ENCODE data around the gene CUL3.
A peak's percentile ranks its signal among the peaks of the same experiment; 100 is the strongest.
"Not testable (repeated sequence)": the region's sequence is repeated elsewhere in the genome, so short reads cannot be mapped to it uniquely, and the experiment has no call there.

The CUL3 gene

DNA sequence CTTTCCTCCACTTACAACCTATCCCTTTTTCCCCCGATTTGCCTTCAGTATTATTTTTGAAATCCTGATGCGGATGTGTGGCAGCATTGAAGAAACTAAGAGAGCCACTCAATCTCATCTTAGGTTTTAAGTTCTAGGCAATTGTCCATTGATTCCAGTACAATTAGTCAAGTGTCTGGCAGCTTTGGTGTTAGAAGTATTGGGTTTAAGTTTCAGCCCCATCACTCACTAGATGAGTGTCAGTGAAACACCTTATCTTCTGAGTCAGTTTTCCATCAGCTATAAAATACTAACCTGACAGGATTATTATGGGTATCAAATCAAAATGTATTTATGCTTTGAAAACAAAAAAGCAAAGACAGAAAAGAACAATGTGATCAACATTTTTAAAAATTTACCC lies 16.8 kb upstream of the CUL3 start:
- DNase-seq (ENCODE audit: insufficient read length, low spot score) (no peak), FAIRE-seq (no peak)
- TF ChIP-seq PAX5 (IDR thresholded peaks at IDR 0.05; ENCODE audit: insufficient read depth, low read length, severe bottlenecking) (no peak), TAF1 (IDR thresholded peaks at IDR 0.05; ENCODE audit: low read depth, low read length) (no peak), POLR2A (IDR thresholded peaks at IDR 0.05; ENCODE audit: low read depth, low read length) (no peak), POLR2AphosphoS5 (IDR thresholded peaks at IDR 0.05; ENCODE audit: low read depth, low read length) (no peak), SPI1 (IDR thresholded peaks at IDR 0.05; ENCODE audit: low read depth, low read length) (no peak), POU2F2 (IDR thresholded peaks at IDR 0.05; ENCODE audit: low read depth, low read length) (no peak)

DNA sequence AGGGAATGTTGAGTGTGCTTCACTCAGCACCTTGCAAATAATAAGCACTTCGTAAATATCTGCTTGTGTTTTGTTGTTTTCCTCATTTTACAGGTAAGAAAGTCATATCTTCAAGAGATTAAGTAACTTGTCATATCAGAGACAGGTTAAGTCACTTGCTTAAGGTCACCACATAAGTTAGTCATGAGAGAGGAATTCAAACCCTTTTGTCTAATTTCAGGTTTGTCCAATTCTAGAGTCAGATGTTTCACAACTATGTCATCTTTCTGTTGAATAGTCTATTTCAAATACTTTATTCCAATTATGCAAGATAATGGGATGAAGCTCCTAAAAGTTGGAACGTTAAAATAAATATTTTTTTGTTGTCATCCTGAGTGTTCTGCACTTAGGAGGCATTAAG lies 13.5 kb upstream of the CUL3 start:
- DNase-seq (ENCODE audit: insufficient read length, low spot score) (no peak), FAIRE-seq (no peak)

DNA sequence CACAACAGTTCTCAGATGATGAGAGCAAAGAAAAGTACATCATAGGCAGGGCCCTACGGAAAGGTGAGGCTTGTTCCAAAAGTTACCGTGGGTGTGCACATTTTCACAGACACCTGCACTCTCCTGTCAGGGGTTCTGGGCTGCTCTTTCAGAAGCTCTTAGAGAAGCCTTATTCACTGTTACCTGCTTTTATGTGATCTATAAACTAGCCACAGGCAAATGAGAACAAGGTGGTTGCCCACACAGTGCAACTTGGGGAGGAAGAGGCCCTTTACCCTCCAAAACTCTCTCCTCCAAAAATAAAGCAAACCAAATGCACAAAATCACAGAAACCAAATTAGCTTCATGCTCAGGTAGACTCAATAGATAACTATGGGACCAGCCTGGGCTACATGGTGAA lies 11.1 kb upstream of the CUL3 start:
- DNase-seq (ENCODE audit: insufficient read length, low spot score): no peak

More for the DNA sequence above, 13.5 kb upstream of the CUL3 start:
- TF ChIP-seq SPI1 (IDR thresholded peaks at IDR 0.05; ENCODE audit: low read depth, low read length) (no peak), POLR2A (IDR thresholded peaks at IDR 0.05; ENCODE audit: low read depth, low read length) (no peak), TAF1 (IDR thresholded peaks at IDR 0.05; ENCODE audit: low read depth, low read length) (no peak), POLR2AphosphoS5 (IDR thresholded peaks at IDR 0.05; ENCODE audit: low read depth, low read length) (no peak), PAX5 (IDR thresholded peaks at IDR 0.05; ENCODE audit: insufficient read depth, low read length, severe bottlenecking) (no peak), POU2F2 (IDR thresholded peaks at IDR 0.05; ENCODE audit: low read depth, low read length) (no peak)

DNA sequence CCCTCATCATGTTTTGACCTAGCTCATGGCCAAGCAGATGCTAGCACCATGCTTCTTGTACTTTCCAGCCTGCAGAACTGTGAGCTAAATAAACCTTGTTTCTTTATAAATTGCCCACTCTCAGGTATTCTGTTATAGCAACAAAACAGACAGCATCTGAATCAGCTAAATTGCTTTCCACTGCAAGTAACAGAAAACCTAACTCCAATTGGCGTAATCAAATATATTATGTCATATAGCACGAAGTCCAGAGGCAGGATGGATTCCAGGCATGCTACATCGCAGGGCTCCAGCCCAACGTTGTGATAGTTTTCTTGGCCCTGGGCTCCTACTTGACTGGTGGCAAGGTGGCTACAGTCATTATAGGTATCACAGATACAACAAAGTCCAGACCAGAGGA lies 10.4 kb upstream of the CUL3 start:
- TF ChIP-seq POU2F2 (IDR thresholded peaks at IDR 0.05; ENCODE audit: low read depth, low read length): no peak
- TF ChIP-seq PAX5 (IDR thresholded peaks at IDR 0.05; ENCODE audit: insufficient read depth, low read length, severe bottlenecking): no peak
- DNase-seq (ENCODE audit: insufficient read length, low spot score) (no peak), FAIRE-seq (no peak)

More for the DNA sequence above, 11.1 kb upstream of the CUL3 start:
- TF ChIP-seq POLR2A (IDR thresholded peaks at IDR 0.05; ENCODE audit: low read depth, low read length) (no peak), SPI1 (IDR thresholded peaks at IDR 0.05; ENCODE audit: low read depth, low read length) (no peak), TAF1 (IDR thresholded peaks at IDR 0.05; ENCODE audit: low read depth, low read length) (no peak)
- FAIRE-seq: no peak

DNA sequence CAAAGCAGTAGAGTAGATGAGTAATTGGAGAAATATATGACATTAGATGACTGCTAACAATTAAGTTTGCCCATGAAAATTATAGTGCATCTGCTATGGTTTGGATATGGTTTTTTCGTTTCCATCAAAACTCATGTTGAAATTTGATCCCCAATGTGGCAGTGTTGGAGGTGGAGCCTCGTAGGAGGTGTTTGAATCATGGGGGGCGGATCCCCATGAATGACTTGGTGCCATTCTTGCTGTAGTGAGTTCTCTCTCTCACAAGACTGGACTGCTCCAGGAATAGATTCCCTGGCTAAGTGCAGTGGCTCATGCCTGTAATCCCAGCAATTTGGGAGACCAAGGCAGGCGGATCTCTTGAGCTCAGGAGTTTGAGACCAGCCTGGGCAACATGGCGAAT lies 9.7 kb upstream of the CUL3 start:
- DNase-seq (ENCODE audit: insufficient read length, low spot score) (no peak), FAIRE-seq (no peak)
- TF ChIP-seq TAF1 (IDR thresholded peaks at IDR 0.05; ENCODE audit: low read depth, low read length) (no peak), POU2F2 (IDR thresholded peaks at IDR 0.05; ENCODE audit: low read depth, low read length) (no peak), PAX5 (IDR thresholded peaks at IDR 0.05; ENCODE audit: insufficient read depth, low read length, severe bottlenecking) (no peak), POLR2AphosphoS5 (IDR thresholded peaks at IDR 0.05; ENCODE audit: low read depth, low read length) (no peak), POLR2A (IDR thresholded peaks at IDR 0.05; ENCODE audit: low read depth, low read length) (no peak), SPI1 (IDR thresholded peaks at IDR 0.05; ENCODE audit: low read depth, low read length) (no peak)

DNA sequence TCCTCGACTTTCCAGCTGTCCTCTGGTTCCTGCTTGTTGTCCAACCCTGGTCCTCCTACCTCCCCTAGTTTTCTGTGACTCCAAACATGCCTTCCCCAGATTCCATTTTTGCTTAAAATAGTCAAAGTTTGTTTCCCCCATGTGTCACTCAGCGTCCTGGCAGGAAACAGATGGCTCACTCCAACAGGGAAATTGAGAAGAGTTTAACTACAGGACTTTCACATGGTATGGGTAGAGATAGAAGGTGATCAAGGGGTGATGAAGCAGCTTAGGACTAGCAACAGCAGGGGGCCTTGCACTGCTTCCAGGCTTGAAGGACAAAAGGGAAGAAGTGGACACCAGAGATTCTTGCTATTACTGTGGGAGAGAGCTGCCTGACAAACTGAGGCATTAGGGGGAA lies 6.1 kb upstream of the CUL3 start:
- FAIRE-seq (no peak), DNase-seq (ENCODE audit: insufficient read length, low spot score) (no peak)
- TF ChIP-seq POLR2A (IDR thresholded peaks at IDR 0.05; ENCODE audit: low read depth, low read length) (no peak), PAX5 (IDR thresholded peaks at IDR 0.05; ENCODE audit: insufficient read depth, low read length, severe bottlenecking) (no peak), TAF1 (IDR thresholded peaks at IDR 0.05; ENCODE audit: low read depth, low read length) (no peak), POU2F2 (IDR thresholded peaks at IDR 0.05; ENCODE audit: low read depth, low read length) (no peak), POLR2AphosphoS5 (IDR thresholded peaks at IDR 0.05; ENCODE audit: low read depth, low read length) (no peak), SPI1 (IDR thresholded peaks at IDR 0.05; ENCODE audit: low read depth, low read length) (no peak)

DNA sequence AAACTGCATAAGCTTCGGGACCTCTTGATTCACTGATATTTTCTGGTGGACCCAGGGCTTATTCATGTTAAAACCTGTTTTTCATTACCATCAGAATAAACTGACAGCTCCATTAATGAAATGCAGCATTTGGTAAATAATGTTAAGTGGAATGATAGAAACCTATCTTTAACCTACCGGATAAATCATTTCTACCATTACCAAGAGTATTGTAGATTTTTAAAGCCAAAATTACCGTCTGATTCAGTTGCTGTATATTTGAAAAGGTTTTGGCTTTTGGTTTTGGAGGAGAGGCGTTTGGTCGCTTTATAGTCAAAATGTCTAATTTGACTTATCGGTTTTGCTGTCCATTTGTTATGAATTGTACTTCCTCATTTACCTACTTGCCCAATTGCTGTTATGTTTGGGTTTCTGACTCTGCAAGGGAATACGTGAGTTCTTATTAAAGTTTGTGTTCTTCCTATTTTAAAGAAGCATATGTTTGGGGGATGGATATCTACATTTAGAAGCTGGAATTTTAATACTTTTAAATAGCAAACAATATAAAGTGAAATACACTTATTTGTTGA lies 1.0 kb upstream of the CUL3 start:
- FAIRE-seq (no peak), DNase-seq (ENCODE audit: insufficient read length, low spot score) (no peak)
- no peak for TF ChIP-seq POLR2A (IDR thresholded peaks at IDR 0.05; ENCODE audit: low read depth, low read length)
- TF ChIP-seq POLR2AphosphoS5 (IDR thresholded peaks at IDR 0.05; ENCODE audit: low read depth, low read length): no peak
- no peak for TF ChIP-seq PAX5 (IDR thresholded peaks at IDR 0.05; ENCODE audit: insufficient read depth, low read length, severe bottlenecking)
- TF ChIP-seq POU2F2 (IDR thresholded peaks at IDR 0.05; ENCODE audit: low read depth, low read length): no peak
- TF ChIP-seq SPI1 (IDR thresholded peaks at IDR 0.05; ENCODE audit: low read depth, low read length): peak; percentile 73
- no peak for TF ChIP-seq TAF1 (IDR thresholded peaks at IDR 0.05; ENCODE audit: low read depth, low read length)

DNA sequence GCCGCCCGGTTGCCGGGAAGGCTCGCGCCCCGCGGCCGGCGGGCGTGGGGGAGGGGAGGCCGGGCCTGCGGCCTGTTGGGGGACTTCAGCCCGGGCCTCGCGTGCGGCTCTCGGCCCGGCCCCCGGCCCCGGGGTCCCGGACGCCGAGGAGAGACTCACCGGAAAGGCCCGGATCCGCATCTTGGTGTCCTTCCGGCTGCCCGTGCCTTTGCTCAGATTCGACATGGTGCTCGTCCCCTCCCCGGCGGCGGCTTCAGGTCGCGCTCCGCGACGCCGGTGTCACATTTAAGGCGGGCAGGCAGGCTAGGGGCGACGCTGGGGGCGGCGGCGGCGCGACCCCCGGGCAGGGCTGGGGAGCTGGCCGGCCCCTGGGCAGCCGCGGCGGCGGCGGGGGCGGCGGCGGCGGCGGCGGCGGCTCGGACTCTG lies 365 bp downstream of the CUL3 start:
- peak; percentile 48 for DNase-seq (ENCODE audit: insufficient read length, low spot score)
- TF ChIP-seq POLR2AphosphoS5 (IDR thresholded peaks at IDR 0.05; ENCODE audit: low read depth, low read length) (no peak), TAF1 (IDR thresholded peaks at IDR 0.05; ENCODE audit: low read depth, low read length) (no peak), SPI1 (IDR thresholded peaks at IDR 0.05; ENCODE audit: low read depth, low read length) (no peak), POU2F2 (IDR thresholded peaks at IDR 0.05; ENCODE audit: low read depth, low read length) (no peak), PAX5 (IDR thresholded peaks at IDR 0.05; ENCODE audit: insufficient read depth, low read length, severe bottlenecking) (no peak), POLR2A (IDR thresholded peaks at IDR 0.05; ENCODE audit: low read depth, low read length) (no peak)
- FAIRE-seq: no peak

DNA sequence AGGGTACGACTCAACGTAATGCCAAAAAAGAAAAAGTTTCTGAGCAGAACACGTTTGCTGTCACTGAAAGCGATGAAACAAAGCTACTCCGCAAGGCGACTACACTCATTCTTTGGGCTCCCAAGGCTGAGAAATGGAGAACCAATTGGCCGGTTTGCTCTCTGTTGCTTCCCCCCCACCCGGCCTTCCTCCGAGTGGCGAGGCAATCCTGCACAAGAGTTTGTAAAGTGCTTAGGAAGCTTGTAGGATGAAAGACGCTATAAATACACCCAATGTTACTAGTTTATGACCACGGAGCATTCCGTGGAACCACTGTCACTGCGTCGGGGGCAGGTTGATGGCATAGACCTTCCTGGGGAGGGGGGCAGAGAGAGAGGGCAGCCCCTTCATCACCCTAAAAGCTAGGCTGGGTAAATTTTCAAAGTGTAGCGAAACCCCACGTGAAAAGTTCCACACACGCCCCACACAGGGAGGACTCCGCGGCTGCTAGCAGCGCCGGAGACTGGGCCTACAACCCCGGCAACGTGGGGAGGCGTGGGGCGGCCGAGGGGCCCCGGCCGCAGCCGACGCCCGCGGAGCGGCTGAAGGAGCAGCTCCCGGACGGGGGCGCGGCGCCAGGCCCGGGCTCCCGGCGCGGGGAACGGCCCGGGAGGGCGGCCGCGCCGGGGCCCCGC lies 915 bp downstream of the CUL3 start:
- FAIRE-seq: no peak
- TF ChIP-seq SPI1 (IDR thresholded peaks at IDR 0.05; ENCODE audit: low read depth, low read length) (no peak), POU2F2 (IDR thresholded peaks at IDR 0.05; ENCODE audit: low read depth, low read length) (peak; percentile 16; the same call in 1 of the 2 replicates), PAX5 (IDR thresholded peaks at IDR 0.05; ENCODE audit: insufficient read depth, low read length, severe bottlenecking) (no peak), POLR2AphosphoS5 (IDR thresholded peaks at IDR 0.05; ENCODE audit: low read depth, low read length) (no peak)
- DNase-seq (ENCODE audit: insufficient read length, low spot score): no peak

DNA sequence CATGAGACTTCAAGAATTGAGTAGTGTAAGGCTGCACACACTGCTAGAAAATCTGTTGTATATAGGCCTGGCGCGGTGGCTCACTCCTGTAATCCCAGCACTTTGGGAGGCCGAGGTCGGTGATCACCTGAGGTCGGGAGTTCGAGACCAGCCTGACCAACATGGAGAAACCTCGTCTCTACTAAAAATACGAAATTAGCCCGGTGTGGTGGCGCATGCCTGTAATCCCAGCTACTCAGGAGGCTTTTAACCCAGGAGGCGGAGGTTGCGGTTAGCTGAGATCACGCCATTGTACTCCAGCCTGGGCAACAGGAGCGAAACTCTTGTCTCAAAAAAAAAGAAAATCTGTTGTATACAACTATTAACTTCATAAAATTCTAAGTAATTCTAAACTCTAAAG lies 2.1 kb downstream of the CUL3 start:
- FAIRE-seq; DNase-seq (ENCODE audit: insufficient read length, low spot score): not testable (repeated sequence)

Data from GM12891 (cell line).